Ishikawa (cell line): ENCODE measurements around the gene PILRA.

Experiments
- CEBPB ChIP-seq: IDR thresholded peaks from 2 replicates; pipeline ENCODE4 v1.6.1; 2012
- CREB1 ChIP-seq: IDR thresholded peaks from 2 replicates; pipeline ENCODE4 v1.6.1; 2012; ENCODE audit warnings: low read depth
- EGR1 ChIP-seq: IDR thresholded peaks from 2 replicates; pipeline ENCODE4 v1.6.1; 2012
- EP300 ChIP-seq: IDR thresholded peaks from 2 replicates; pipeline ENCODE4 v1.6.1; 2012; ENCODE audit warnings: borderline replicate concordance
- FOXM1 ChIP-seq: IDR thresholded peaks from 2 replicates; pipeline ENCODE4 v1.6.1; 2012; ENCODE audit warnings: low read depth, borderline replicate concordance
- NFIC ChIP-seq: IDR thresholded peaks from 2 replicates; pipeline ENCODE4 v1.6.1; 2012
- RAD21 ChIP-seq: IDR thresholded peaks from 2 replicates; pipeline ENCODE4 v1.6.1; 2012; ENCODE audit warnings: low read depth
- TAF1 ChIP-seq: IDR thresholded peaks from 2 replicates; pipeline ENCODE4 v1.6.1; 2012; ENCODE audit warnings: low read depth, mild to moderate bottlenecking
- TCF12 ChIP-seq: IDR thresholded peaks from 2 replicates; pipeline ENCODE4 v1.6.1; 2012; ENCODE audit warnings: low read depth
- TEAD4 ChIP-seq: IDR thresholded peaks from 2 replicates; pipeline ENCODE4 v1.6.1; 2012
- YY1 ChIP-seq: IDR thresholded peaks from 2 replicates; pipeline ENCODE4 v1.6.1; 2012; ENCODE audit warnings: low read depth
- ZBTB7A ChIP-seq: IDR thresholded peaks from 2 replicates; pipeline ENCODE4 v1.6.1; 2012; ENCODE audit warnings: low read depth
- TF ChIP-seq, protein P1 (sequence below): IDR thresholded peaks from 2 replicates; pipeline ENCODE4 v1.6.1; 2012
- TF ChIP-seq, protein P2 (sequence below): IDR thresholded peaks from 2 replicates; pipeline ENCODE4 v1.6.1; 2012
- TF ChIP-seq, protein P3 (sequence below): IDR thresholded peaks from 2 replicates; pipeline ENCODE4 v1.6.1; 2012; ENCODE audit warnings: low read depth, mild to moderate bottlenecking

PILRA gene

DNA sequence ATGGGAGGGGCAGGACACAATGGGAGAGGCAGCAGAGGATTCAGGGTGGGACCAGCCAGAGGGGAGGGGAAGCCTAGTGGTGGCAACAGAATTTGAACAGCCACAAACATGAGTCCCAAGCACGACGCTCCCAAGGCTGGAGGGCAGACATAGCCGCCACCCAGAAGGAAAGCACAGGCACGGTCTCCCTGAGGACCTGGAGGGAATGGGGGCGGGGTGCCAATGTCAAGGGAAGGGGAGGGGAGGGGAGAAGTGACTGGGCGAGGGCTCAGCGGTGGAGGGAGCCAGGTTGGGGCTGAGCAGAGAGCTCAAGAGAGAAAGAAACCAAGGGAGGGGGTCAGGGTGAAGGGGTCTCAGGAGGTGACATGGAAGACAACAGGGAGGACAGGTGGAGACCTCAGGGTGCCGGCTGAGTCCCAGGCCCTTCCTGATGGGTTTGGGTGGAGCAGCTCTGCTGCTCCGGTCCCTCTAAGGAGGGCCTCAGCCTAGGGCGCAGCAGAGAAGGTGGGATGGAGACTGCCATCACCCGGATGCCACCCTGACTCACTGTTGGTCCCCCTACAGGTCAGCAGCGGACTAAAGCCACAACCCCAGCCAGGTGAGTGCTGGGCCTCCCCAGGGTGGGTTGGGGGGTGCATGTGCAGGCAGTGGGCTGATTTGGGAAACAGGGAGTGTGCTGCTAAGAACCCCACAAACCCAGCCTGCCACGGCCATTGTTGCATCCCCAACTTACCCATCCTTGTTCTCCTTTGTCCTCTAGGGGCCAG is 24.2 kb downstream of the PILRA start:
- TF ChIP-seq NFIC (no peak), EP300 (no peak), ZBTB7A (no peak)
- TF ChIP-seq, protein P1, sequence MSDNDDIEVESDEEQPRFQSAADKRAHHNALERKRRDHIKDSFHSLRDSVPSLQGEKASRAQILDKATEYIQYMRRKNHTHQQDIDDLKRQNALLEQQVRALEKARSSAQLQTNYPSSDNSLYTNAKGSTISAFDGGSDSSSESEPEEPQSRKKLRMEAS = no peak
- TF ChIP-seq, protein P2, sequence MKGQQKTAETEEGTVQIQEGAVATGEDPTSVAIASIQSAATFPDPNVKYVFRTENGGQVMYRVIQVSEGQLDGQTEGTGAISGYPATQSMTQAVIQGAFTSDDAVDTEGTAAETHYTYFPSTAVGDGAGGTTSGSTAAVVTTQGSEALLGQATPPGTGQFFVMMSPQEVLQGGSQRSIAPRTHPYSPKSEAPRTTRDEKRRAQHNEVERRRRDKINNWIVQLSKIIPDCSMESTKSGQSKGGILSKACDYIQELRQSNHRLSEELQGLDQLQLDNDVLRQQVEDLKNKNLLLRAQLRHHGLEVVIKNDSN = no peak
- TF ChIP-seq, protein P3, sequence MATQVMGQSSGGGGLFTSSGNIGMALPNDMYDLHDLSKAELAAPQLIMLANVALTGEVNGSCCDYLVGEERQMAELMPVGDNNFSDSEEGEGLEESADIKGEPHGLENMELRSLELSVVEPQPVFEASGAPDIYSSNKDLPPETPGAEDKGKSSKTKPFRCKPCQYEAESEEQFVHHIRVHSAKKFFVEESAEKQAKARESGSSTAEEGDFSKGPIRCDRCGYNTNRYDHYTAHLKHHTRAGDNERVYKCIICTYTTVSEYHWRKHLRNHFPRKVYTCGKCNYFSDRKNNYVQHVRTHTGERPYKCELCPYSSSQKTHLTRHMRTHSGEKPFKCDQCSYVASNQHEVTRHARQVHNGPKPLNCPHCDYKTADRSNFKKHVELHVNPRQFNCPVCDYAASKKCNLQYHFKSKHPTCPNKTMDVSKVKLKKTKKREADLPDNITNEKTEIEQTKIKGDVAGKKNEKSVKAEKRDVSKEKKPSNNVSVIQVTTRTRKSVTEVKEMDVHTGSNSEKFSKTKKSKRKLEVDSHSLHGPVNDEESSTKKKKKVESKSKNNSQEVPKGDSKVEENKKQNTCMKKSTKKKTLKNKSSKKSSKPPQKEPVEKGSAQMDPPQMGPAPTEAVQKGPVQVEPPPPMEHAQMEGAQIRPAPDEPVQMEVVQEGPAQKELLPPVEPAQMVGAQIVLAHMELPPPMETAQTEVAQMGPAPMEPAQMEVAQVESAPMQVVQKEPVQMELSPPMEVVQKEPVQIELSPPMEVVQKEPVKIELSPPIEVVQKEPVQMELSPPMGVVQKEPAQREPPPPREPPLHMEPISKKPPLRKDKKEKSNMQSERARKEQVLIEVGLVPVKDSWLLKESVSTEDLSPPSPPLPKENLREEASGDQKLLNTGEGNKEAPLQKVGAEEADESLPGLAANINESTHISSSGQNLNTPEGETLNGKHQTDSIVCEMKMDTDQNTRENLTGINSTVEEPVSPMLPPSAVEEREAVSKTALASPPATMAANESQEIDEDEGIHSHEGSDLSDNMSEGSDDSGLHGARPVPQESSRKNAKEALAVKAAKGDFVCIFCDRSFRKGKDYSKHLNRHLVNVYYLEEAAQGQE = no peak

DNA sequence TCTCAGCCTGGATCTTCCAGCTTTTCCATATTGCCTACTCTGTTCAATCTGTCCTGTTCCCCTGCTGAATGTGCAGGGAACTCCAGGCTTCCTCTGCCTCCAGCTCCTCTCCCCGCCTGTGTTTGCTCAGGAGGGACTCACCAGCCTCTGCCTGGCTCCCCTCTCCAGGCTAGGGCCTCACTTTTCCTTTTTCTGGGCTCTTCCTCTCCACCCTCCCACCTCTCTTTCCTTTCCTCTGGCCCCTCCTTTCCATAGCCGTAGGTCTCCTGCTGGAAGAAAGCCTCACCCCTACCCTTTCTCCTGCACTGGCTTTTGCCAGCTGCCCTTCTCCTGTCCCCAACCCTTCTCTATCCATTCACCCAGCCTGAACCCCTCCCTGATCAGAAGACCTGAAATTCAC is 25.0 kb downstream of the PILRA start:
- TF ChIP-seq TCF12 (no peak), TEAD4 (no peak), EP300 (no peak), ZBTB7A (no peak), CEBPB (no peak), FOXM1 (no peak), CREB1 (no peak), EGR1 (no peak)
- TF ChIP-seq, protein P2 = no peak
- TF ChIP-seq, protein P1 = no peak
- TF ChIP-seq, protein P3 = no peak

DNA sequence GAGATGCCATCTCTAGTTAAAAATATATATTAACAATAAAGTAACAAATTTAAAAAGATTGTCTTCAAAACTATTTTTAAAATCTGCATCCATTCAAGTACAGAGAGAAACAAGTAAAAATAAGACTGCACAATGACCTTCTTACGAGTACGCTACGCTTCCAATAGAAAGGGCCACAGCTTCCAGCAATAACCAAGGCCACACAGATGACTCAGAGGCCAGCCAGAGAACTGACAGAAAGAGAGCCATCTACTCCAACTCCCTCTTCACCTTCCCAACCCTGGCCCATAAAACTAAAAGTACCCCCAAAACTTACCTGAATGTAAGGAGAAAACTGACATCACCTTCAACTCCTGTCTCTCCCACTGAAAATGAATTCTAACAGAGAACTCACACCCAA is 26.8 kb downstream of the PILRA start:
- TF ChIP-seq CREB1 (no peak), ZBTB7A (no peak), CEBPB (no peak), FOXM1 (no peak), TEAD4 (no peak), YY1 (no peak), TAF1 (no peak), EP300 (no peak), EGR1 (no peak), NFIC (no peak), RAD21 (no peak), TCF12 (no peak)
- TF ChIP-seq, protein P3 = no peak
- TF ChIP-seq, protein P1 = no peak
- TF ChIP-seq, protein P2 = no peak

DNA sequence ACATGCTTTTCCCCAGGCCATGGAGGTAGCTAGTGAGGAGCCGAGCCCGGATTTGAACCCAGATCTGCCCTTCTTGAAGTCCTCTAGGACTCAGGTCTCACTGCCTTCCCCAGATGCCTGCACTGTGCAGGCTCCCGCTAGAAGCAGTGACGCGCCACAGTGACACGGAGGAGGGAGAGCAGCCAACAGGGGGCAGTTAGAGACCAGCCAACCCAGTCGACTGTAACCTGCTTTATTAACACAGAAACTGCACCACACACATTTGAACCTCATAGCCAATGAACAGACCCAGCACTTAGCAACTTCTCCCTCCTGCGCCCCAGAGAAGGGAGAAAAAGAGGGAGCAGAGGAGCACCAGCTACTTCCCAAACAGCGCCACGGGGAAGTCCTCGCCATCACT is 27.4 kb downstream of the PILRA start:
- TF ChIP-seq RAD21 (peak; percentile 40), YY1 (no peak), EP300 (no peak), NFIC (no peak)
- TF ChIP-seq, protein P3 = no peak
